WTC11 (cell line): Measurements from ENCODE around the gene MRPL22. TPM values are rescaled to one million over a fixed set of nuclear protein-coding genes. Genes with fewer than 3 reads are reported as not detected.

Source experiments
- ATAC-seq: fragments of 200-7000 bp; cut with Tn5 transposase; 2 replicates; pipeline ENCODE4 v1.10.0; 2021; ENCODE audit warnings: mild to moderate bottlenecking, moderate library complexity
- CTCF ChIA-PET: fragments of 300-600 bp; sonication (Branson Sonifier 250); formaldehyde crosslinking; loops from one replicate; lab custom pipeline; 2021; ENCODE audit warnings: antibody characterized with exemption; lab: Charles Lee
- POLR2A ChIA-PET: fragments of 350-600 bp; sonication (Branson Sonifier 250); formaldehyde crosslinking; loops from one replicate; lab custom pipeline; 2021; ENCODE audit warnings: antibody characterized with exemption; lab: Charles Lee
- DNase-seq: peaks from one replicate; pipeline ENCODE4 v3.0.0; 2021; ENCODE audit warnings: low spot score
- H3K27ac Mint-ChIP-seq: 2 replicates; pipeline ENCODE4 v1.8.0; 2021; ENCODE audit warnings: mixed read lengths
- H3K27me3 Mint-ChIP-seq: 2 replicates; pipeline ENCODE4 v1.8.0; 2021; ENCODE audit warnings: low read depth, mild to moderate bottlenecking, moderate library complexity, mixed read lengths
- H3K36me3 Mint-ChIP-seq: 2 replicates; pipeline ENCODE4 v1.8.0; 2021; ENCODE audit warnings: mixed read lengths
- H3K4me1 Mint-ChIP-seq: 2 replicates; pipeline ENCODE4 v1.8.0; 2022; ENCODE audit warnings: mixed read lengths
- H3K4me3 Mint-ChIP-seq: 2 replicates; pipeline ENCODE4 v1.8.0; 2021; ENCODE audit warnings: mild to moderate bottlenecking, moderate library complexity, mixed read lengths
- H3K9me3 Mint-ChIP-seq: 2 replicates; pipeline ENCODE4 v1.8.0; 2021; ENCODE audit warnings: mixed read lengths
- AFF4 ChIP-seq: sonication (generic); formaldehyde crosslinking; IDR thresholded peaks from 2 replicates; pipeline ENCODE4 v1.8.1; 2023; ENCODE audit warnings: mild to moderate bottlenecking, missing genetic modification reagents, borderline replicate concordance
- ELF4 ChIP-seq: sonication (generic); formaldehyde crosslinking; IDR thresholded peaks from 2 replicates; pipeline ENCODE4 v1.8.1; 2022; ENCODE audit warnings: low read depth, mild to moderate bottlenecking, moderate library complexity, missing genetic modification reagents
- ESRRA ChIP-seq: sonication (generic); formaldehyde crosslinking; IDR thresholded peaks from 2 replicates; pipeline ENCODE4 v1.8.1; 2022; ENCODE audit warnings: mild to moderate bottlenecking, missing genetic modification reagents, borderline replicate concordance
- JAZF1 ChIP-seq: fragments of 250-450 bp; sonication (Bioruptor Pico); IDR thresholded peaks from 2 replicates; pipeline ENCODE4 v1.9.0; 2021; ENCODE audit warnings: moderate library complexity, mild to moderate bottlenecking, inconsistent platforms
- PRRX2 ChIP-seq: fragments of 250-450 bp; sonication (Bioruptor Pico); IDR thresholded peaks from 2 replicates; pipeline ENCODE4 v1.8.0; 2021; ENCODE audit warnings: mild to moderate bottlenecking
- ZBTB43 ChIP-seq: sonication (generic); formaldehyde crosslinking; IDR thresholded peaks from 2 replicates; pipeline ENCODE4 v1.8.1; 2023; ENCODE audit warnings: mild to moderate bottlenecking, missing genetic modification reagents
- ZNF219 ChIP-seq: sonication (generic); formaldehyde crosslinking; IDR thresholded peaks from 2 replicates; pipeline ENCODE4 v1.8.0; 2023; ENCODE audit warnings: missing genetic modification reagents, mild to moderate bottlenecking, borderline replicate concordance
- ZNF317 ChIP-seq: sonication (generic); formaldehyde crosslinking; IDR thresholded peaks from 2 replicates; pipeline ENCODE4 v1.8.1; 2023; ENCODE audit warnings: low read depth, mild to moderate bottlenecking, moderate library complexity, missing genetic modification reagents, borderline replicate concordance
- ZNF423 ChIP-seq: fragments of 250-450 bp; sonication (Bioruptor Pico); IDR thresholded peaks from 2 replicates; pipeline ENCODE4 v2.1.2; 2022; ENCODE audit warnings: mild to moderate bottlenecking, moderate library complexity
- total RNA-seq: library from RNA; stranded (reverse); gene quantifications from 3 replicates; pipeline ENCODE4 v1.2.3, GENCODE V29; 2021
- TF ChIP-seq, protein P1 (sequence below): sonication (generic); formaldehyde crosslinking; IDR thresholded peaks from 2 replicates; pipeline ENCODE4 v1.8.1; 2022; ENCODE audit warnings: low read depth, missing genetic modification reagents, borderline replicate concordance
- TF ChIP-seq, protein P2 (sequence below): fragments of 200-600 bp; IDR thresholded peaks from 2 replicates; pipeline ENCODE4 v1.8.0; 2022; ENCODE audit warnings: antibody characterized with exemption
- TF ChIP-seq, protein P3 (sequence below): sonication (generic); formaldehyde crosslinking; IDR thresholded peaks from 2 replicates; pipeline ENCODE4 v1.8.1; 2023; ENCODE audit warnings: mild to moderate bottlenecking, missing genetic modification reagents, moderate library complexity

Gene MRPL22
- total RNA-seq, 1 experiment from 2014 or later: 52.0 TPM

GRCh38 chr5:154999865-155000264 lies 59.0 kb downstream of the MRPL22 start:
- no peak overlapping the region for H3K4me3 Mint-ChIP-seq
- CTCF ChIA-PET: interaction anchor here (0.8 kb wide), 1 partner anchor 27 kb away, joined by 3 read pairs; no protein-coding TSS in a partner anchor
- no peak for ATAC-seq

More at GRCh38 chr5:154999865-155000264, 59.0 kb downstream of the MRPL22 start:
- 0 out of 2 replicates have a peak, but pooled peaks cover 4% of the 10 kb centered on the region for H3K4me1 Mint-ChIP-seq
- no peaks in the 10 kb centered on the region; the same call in none of the 2 replicates for H3K27me3 Mint-ChIP-seq
- DNase-seq: no peak
- no peaks in the 10 kb centered on the region for H3K36me3 Mint-ChIP-seq
- no peak for TF ChIP-seq ZNF317 (CRISPR knock-in tag)
- TF ChIP-seq, protein P1, sequence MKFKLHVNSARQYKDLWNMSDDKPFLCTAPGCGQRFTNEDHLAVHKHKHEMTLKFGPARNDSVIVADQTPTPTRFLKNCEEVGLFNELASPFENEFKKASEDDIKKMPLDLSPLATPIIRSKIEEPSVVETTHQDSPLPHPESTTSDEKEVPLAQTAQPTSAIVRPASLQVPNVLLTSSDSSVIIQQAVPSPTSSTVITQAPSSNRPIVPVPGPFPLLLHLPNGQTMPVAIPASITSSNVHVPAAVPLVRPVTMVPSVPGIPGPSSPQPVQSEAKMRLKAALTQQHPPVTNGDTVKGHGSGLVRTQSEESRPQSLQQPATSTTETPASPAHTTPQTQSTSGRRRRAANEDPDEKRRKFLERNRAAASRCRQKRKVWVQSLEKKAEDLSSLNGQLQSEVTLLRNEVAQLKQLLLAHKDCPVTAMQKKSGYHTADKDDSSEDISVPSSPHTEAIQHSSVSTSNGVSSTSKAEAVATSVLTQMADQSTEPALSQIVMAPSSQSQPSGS (CRISPR knock-in tag): no peak
- TF ChIP-seq, protein P2, sequence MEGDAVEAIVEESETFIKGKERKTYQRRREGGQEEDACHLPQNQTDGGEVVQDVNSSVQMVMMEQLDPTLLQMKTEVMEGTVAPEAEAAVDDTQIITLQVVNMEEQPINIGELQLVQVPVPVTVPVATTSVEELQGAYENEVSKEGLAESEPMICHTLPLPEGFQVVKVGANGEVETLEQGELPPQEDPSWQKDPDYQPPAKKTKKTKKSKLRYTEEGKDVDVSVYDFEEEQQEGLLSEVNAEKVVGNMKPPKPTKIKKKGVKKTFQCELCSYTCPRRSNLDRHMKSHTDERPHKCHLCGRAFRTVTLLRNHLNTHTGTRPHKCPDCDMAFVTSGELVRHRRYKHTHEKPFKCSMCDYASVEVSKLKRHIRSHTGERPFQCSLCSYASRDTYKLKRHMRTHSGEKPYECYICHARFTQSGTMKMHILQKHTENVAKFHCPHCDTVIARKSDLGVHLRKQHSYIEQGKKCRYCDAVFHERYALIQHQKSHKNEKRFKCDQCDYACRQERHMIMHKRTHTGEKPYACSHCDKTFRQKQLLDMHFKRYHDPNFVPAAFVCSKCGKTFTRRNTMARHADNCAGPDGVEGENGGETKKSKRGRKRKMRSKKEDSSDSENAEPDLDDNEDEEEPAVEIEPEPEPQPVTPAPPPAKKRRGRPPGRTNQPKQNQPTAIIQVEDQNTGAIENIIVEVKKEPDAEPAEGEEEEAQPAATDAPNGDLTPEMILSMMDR: no peak
- no peak for TF ChIP-seq ELF4 (CRISPR knock-in tag)
- TF ChIP-seq PRRX2 (CRISPR knock-in tag): no peak
- no peak for TF ChIP-seq ZBTB43 (CRISPR knock-in tag)
- no peak for TF ChIP-seq JAZF1 (CRISPR knock-in tag)
- TF ChIP-seq ZNF423 (CRISPR knock-in tag): no peak
- no peak for TF ChIP-seq ESRRA
- no peak for TF ChIP-seq ZNF219 (CRISPR knock-in tag)
- TF ChIP-seq, protein P3, sequence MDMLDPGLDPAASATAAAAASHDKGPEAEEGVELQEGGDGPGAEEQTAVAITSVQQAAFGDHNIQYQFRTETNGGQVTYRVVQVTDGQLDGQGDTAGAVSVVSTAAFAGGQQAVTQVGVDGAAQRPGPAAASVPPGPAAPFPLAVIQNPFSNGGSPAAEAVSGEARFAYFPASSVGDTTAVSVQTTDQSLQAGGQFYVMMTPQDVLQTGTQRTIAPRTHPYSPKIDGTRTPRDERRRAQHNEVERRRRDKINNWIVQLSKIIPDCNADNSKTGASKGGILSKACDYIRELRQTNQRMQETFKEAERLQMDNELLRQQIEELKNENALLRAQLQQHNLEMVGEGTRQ (CRISPR knock-in tag): no peak
- no peak for TF ChIP-seq AFF4 (CRISPR knock-in tag)
- TF ChIP-seq, all 79 proteins: peak for 0
- POLR2A ChIA-PET: no interaction called here
- Mint-ChIP-seq H3K27ac (no peak overlapping the region), H3K9me3 (peaks cover 4% of the 10 kb centered on the region; the same call in 1 of the 2 replicates)
